ENCODE data around the gene CHMP4A.

DNA sequence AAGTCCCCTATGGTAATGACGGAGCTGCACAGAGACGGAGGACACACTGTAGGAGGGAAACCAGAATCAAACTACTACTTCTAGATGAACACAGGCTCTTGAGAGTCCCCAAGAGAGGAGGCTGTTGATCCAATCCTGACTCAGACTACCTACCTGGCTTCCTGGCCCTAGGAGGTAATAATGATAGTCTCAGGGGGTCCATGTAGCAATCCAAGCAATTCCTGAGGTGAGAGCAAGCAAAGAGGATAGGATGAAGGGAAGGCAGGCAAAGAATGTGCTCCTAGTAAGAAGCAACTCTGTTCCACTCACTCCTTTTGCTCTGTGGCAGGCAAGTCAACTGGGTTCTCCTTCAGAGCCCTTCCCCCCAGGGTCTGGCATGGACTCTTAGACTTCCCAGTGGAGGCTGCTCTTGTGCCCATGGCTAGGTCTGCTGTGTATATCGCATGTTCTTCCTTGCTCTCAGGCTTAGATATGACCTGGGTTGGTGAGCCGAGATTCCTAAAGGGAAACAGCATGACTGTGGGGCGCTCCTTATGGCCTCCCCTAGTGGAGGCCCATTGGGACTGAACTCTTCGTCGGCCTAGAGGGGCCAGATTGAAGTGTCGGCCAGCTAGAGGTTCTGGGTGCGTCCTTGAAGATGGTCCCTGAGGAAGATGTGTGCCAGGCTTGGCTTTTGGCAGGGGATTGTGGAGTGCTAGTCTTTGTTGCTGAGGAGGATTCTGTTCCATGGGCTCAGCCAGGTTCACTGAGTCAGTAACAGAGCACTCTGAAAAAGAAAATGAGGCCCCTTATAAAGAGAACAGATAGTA, 27.0 kb upstream of the CHMP4A start:
- TF ChIP-seq, protein P1, sequence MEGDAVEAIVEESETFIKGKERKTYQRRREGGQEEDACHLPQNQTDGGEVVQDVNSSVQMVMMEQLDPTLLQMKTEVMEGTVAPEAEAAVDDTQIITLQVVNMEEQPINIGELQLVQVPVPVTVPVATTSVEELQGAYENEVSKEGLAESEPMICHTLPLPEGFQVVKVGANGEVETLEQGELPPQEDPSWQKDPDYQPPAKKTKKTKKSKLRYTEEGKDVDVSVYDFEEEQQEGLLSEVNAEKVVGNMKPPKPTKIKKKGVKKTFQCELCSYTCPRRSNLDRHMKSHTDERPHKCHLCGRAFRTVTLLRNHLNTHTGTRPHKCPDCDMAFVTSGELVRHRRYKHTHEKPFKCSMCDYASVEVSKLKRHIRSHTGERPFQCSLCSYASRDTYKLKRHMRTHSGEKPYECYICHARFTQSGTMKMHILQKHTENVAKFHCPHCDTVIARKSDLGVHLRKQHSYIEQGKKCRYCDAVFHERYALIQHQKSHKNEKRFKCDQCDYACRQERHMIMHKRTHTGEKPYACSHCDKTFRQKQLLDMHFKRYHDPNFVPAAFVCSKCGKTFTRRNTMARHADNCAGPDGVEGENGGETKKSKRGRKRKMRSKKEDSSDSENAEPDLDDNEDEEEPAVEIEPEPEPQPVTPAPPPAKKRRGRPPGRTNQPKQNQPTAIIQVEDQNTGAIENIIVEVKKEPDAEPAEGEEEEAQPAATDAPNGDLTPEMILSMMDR (conservative IDR thresholded peaks at IDR 0.05; ENCODE audit: low read depth, low read length): no peak
- TF ChIP-seq EZH2 (IDR thresholded peaks at IDR 0.05; ENCODE audit: borderline replicate concordance, low read depth, low read length, poor library complexity, severe bottlenecking): no peak
